AG09319 (cell line): ENCODE data around the gene HSFX1.

Experiments used
- DNase-seq: peaks from one replicate; pipeline ENCODE4 v3.0.0-alpha.2; 2010; ENCODE audit warnings: low read depth; ENCODE audit errors: extremely low read depth
- TF ChIP-seq, protein P1 (sequence below): IDR thresholded peaks from 2 replicates; pipeline ENCODE4 v1.5.1; 2011; ENCODE audit warnings: low read depth, mild to moderate bottlenecking, inconsistent platforms, low read length, moderate library complexity

Gene HSFX1

DNA sequence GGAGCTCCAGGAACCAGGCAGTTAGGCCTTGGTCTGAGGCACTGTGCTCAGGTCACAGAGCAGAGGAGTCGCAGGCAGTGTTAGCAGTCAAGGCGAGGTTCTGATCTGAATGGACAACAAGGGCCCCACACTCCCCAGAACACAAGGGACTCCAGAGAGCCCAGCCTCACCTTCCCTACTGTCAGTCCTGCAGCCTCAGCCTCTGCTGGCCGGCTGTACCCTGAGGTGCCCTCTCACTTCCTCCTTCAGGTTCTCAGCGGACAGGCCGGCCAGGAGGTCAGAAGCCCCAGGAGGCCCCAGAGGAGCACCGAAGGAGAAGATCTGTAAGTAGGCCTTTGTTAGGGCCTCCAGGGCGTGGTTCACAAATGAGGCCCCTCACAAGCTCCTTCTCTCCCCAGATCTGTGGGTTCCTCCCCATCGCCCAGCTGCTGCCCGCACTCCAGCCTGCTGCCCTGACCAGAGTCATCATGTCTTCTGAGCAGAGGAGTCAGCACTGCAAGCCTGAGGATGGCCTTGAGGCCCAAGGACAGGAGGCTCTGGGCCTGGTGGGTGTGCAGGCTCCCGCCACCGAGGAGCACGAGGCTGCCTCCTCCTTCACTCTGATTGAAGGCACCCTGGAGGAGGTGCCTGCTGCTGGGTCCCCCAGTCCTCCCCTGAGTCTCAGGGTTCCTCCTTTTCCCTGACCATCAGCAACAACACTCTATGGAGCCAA is 34.0 kb downstream of the HSFX1 start:
- DNase-seq = no peak
- TF ChIP-seq, protein P1, sequence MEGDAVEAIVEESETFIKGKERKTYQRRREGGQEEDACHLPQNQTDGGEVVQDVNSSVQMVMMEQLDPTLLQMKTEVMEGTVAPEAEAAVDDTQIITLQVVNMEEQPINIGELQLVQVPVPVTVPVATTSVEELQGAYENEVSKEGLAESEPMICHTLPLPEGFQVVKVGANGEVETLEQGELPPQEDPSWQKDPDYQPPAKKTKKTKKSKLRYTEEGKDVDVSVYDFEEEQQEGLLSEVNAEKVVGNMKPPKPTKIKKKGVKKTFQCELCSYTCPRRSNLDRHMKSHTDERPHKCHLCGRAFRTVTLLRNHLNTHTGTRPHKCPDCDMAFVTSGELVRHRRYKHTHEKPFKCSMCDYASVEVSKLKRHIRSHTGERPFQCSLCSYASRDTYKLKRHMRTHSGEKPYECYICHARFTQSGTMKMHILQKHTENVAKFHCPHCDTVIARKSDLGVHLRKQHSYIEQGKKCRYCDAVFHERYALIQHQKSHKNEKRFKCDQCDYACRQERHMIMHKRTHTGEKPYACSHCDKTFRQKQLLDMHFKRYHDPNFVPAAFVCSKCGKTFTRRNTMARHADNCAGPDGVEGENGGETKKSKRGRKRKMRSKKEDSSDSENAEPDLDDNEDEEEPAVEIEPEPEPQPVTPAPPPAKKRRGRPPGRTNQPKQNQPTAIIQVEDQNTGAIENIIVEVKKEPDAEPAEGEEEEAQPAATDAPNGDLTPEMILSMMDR = no peak

DNA sequence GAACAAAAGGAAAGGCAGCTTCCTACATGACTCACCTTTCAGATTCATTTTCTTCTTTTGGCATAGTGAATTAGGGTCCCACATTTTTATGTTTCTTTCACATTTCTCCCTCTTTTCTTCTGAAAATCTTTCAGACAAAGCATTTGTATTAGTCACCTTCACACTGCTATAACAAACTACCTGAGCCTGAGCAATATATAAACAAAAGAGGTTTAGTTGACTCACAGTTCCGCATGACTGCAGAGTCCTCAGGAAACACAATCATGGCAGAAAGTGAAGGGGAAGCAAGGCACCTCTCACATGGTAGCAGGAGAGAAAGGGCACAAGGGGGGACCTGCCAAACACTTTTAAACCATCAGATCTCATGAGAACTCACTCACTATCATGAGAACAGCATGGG is 44.8 kb downstream of the HSFX1 start:
- DNase-seq = no peak
- TF ChIP-seq, protein P1 = no peak

DNA sequence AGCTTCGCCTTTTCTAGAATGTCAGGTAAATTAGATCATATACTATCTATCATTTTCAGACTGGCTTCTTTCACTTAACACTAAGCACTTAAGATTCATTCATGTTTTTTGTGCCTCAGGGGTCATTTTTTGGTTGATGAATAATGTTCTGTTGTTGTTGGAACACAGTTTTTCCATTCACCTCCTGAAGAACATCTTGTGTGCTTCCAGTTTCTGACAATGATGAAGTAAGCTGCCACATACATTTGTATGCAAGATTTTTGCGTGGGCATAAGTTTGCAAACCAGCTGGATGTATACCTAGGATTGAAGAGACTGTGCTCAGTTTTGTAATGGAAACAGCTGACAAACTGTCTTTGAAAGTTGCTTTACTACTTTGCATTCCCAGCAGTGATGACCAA is 45.5 kb downstream of the HSFX1 start:
- TF ChIP-seq, protein P1 = no peak
- no peak for DNase-seq

DNA sequence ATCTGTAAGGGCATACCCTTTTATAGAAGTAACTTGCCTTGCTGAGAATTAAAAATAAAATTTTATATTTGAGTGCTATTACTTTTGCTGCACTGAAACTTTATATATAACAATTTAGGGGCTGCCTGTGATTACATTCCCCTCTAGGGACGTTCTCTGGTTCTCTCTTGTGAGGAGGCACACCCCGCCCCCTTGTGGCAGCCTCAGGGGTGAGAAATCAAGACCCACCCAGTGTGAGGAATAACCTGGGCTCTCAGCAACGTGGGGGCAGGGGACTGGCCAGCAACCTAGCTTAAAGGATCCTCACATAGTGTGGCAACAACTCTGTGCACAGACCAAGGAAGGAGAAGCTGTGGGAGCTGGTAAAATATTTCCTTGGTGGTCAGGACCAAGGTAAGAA is 51.6 kb downstream of the HSFX1 start:
- no peak for DNase-seq

More for the DNA sequence above, 51.6 kb downstream of the HSFX1 start:
- TF ChIP-seq, protein P1 = peak; percentile 19
